ENCODE data around the gene C1QTNF12.

C1QTNF12 gene

GRCh38 chr1:1237874-1238701 lies 8.4 kb downstream of the C1QTNF12 start:
- no peak for DNase-seq (ENCODE audit: insufficient read length, low spot score)
- FAIRE-seq = no peak

GRCh38 chr1:1236945-1237873 lies 9.3 kb downstream of the C1QTNF12 start:
- no peak for FAIRE-seq
- TF ChIP-seq POLR2A (IDR thresholded peaks at IDR 0.05; ENCODE audit: low read depth, low read length) = 0 out of 2 replicates have a peak, but pooled peaks have one; percentile 9
- DNase-seq (ENCODE audit: insufficient read length, low spot score) = no peak

More at GRCh38 chr1:1237874-1238701, 8.4 kb downstream of the C1QTNF12 start:
- no peak for TF ChIP-seq POLR2A (IDR thresholded peaks at IDR 0.05; ENCODE audit: low read depth, low read length)

- no peak for FAIRE-seq
- DNase-seq (ENCODE audit: insufficient read length, low spot score) = no peak
- TF ChIP-seq POLR2A (IDR thresholded peaks at IDR 0.05; ENCODE audit: low read depth, low read length) = no peak
These were observed 10.3 kb downstream of the C1QTNF12 start for GRCh38 chr1:1236176-1236763.

- no peak for TF ChIP-seq POLR2A (IDR thresholded peaks at IDR 0.05; ENCODE audit: low read depth, low read length)
- DNase-seq (ENCODE audit: insufficient read length, low spot score) (no peak), FAIRE-seq (no peak)
These were observed 11.3 kb downstream of the C1QTNF12 start for GRCh38 chr1:1235016-1235744.

GRCh38 chr1:1234180-1234808 lies 12.2 kb downstream of the C1QTNF12 start:
- no peak for DNase-seq (ENCODE audit: insufficient read length, low spot score)
- FAIRE-seq = no peak
- TF ChIP-seq POLR2A (IDR thresholded peaks at IDR 0.05; ENCODE audit: low read depth, low read length) = no peak

DNA sequence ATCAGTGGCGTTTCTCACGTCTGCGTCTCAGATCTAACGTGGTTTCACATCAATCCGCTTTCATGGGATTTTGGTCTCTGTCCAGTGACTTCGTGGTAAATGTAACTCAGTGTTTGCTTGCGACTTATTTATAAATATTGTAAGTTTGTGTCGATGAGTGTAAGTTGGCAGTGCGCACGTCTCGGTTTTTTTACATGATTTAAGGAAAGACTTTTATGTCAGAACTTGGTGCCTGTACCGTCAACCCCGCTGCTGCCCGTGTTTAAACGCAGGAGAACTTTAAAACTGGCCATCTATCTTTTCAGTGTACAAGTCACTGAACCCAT lies 13.0 kb downstream of the C1QTNF12 start:
- no peak for FAIRE-seq
- DNase-seq (ENCODE audit: insufficient read length, low spot score) = no peak
- TF ChIP-seq POLR2A (IDR thresholded peaks at IDR 0.05; ENCODE audit: low read depth, low read length) = no peak

DNA sequence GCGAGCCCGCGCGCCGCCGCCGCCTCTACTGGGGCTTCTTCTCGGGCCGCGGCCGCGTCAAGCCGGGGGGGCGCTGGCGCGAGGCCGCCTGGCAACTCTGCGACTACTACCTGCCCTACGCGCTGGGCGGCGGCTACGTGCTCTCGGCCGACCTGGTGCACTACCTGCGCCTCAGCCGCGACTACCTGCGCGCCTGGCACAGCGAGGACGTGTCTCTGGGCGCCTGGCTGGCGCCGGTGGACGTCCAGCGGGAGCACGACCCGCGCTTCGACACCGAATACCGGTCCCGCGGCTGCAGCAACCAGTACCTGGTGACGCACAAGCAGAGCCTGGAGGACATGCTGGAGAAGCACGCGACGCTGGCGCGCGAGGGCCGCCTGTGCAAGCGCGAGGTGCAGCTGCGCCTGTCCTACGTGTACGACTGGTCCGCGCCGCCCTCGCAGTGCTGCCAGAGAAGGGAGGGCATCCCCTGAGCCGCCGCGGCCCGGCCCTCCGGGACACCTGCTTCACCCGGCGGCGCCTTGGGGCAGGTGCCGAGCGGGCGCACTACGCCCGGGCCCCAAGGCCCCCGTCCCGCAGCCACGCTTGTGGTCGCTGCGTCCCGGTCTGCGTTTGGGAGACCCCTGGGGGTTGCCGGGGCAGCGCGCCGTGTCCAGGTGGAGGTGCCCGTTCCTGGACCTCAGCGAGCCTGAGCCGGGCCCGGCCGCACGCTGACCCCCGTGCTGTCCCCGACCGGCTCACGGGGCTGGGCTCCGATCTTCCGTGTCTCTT lies 13.5 kb downstream of the C1QTNF12 start:
- TF ChIP-seq POLR2A (IDR thresholded peaks at IDR 0.05; ENCODE audit: low read depth, low read length) = no peak
- DNase-seq (ENCODE audit: insufficient read length, low spot score) (no peak), FAIRE-seq (no peak)

GRCh38 chr1:1232208-1232795 lies 14.2 kb downstream of the C1QTNF12 start, which contains the start of gene B3GALT6:
TSS of gene B3GALT6 (plus strand) at chr1:1232237. CDS start at chr1:1232279, 42 bp downstream.
- DNase-seq (ENCODE audit: insufficient read length, low spot score) = no peak
- no peak for TF ChIP-seq POLR2A (IDR thresholded peaks at IDR 0.05; ENCODE audit: low read depth, low read length)
- no peak for FAIRE-seq

- FAIRE-seq (no peak), DNase-seq (ENCODE audit: insufficient read length, low spot score) (peak; percentile 98)
- peak; percentile 74 for TF ChIP-seq POLR2A (IDR thresholded peaks at IDR 0.05; ENCODE audit: low read depth, low read length)
These were observed 14.9 kb downstream of the C1QTNF12 start, which contains the start of gene SDF4 for GRCh38 chr1:1231400-1232207. TSS of gene SDF4 (minus strand) at chr1:1232001. CDS start at chr1:1228772, 3,229 bp downstream.

DNA sequence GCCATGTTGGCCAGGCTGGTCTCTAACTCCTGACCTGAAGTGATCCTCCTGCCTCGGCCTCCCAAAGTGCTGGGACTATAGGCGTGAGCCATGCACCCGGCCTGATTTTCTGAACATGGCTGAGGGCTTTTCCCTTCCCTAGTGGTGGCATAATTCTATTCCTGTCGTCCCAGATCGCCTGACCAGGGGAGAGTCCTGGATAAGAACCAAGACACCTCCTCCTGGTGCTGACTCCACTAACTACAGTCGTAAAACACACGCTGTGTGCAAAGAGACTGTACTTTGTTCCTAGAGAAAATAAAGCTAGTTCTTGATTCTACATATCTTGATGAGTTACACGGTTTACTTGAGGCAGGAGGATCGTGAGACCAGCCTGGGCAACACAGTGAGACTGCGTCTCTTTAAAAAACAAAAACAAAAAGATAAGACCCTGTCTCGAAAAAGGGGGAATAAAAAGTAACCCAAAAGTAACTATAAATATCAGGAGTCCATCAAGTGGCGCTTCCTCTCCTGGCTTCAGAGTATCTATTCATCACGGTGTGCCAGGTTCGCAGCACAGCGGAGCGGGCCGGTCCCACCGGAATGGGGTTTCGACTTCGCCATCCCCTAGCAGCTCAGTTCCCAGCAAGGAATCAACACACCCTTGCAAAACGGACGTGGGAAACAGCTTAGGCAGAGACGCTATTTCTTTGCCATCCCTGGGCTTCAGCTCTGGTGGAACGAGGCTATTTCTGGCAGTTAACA lies 15.7 kb downstream of the C1QTNF12 start:
- FAIRE-seq = peak; percentile 20
- peak; percentile 84 for DNase-seq (ENCODE audit: insufficient read length, low spot score)
- no peak for TF ChIP-seq POLR2A (IDR thresholded peaks at IDR 0.05; ENCODE audit: low read depth, low read length)

All from H54 (cell line).